Brain pericyte (primary cell): ENCODE data around the gene PRKRIP1.
"Not testable (repeated sequence)": the region's sequence is repeated elsewhere in the genome, so short reads cannot be mapped to it uniquely, and the experiment has no call there.

Experiments
- DNase-seq: peaks from one replicate; pipeline ENCODE4 v3.0.0-alpha.2; 2012; ENCODE audit warnings: low read depth, low spot score

The PRKRIP1 gene

GRCh38 chr7:102431617-102432298, 35.6 kb downstream of the PRKRIP1 start:
- no peak for DNase-seq

- DNase-seq: no peak
These were observed 36.5 kb downstream of the PRKRIP1 start for GRCh38 chr7:102432442-102433218.

GRCh38 chr7:102433219-102434038, 37.3 kb downstream of the PRKRIP1 start, which contains the start of gene ORAI2:
TSS of gene ORAI2 (plus strand) at chr7:102433575. CDS start at chr7:102438957, 5,382 bp downstream.
- DNase-seq: no peak

GRCh38 chr7:102434039-102434486, 37.9 kb downstream of the PRKRIP1 start:
- no peak for DNase-seq

GRCh38 chr7:102436118-102436517, 40.0 kb downstream of the PRKRIP1 start:
- no peak for DNase-seq

GRCh38 chr7:102439963-102440795, 44.0 kb downstream of the PRKRIP1 start:
- no peak for DNase-seq

- no peak for DNase-seq
These were observed 49.0 kb downstream of the PRKRIP1 start for GRCh38 chr7:102444961-102445673.

GRCh38 chr7:102445674-102446071, 49.5 kb downstream of the PRKRIP1 start:
- no peak for DNase-seq

GRCh38 chr7:102446387-102447156, 50.4 kb downstream of the PRKRIP1 start:
- DNase-seq: no peak

- no peak for DNase-seq
These were observed 51.1 kb downstream of the PRKRIP1 start for GRCh38 chr7:102447311-102447710.

- no peak for DNase-seq
These were observed 53.0 kb downstream of the PRKRIP1 start for GRCh38 chr7:102449136-102449535.

GRCh38 chr7:102450242-102450641, 54.1 kb downstream of the PRKRIP1 start:
- no peak for DNase-seq

GRCh38 chr7:102451371-102452054, 55.4 kb downstream of the PRKRIP1 start:
- DNase-seq: no peak

- no peak for DNase-seq
These were observed 56.3 kb downstream of the PRKRIP1 start for GRCh38 chr7:102452451-102452850.

- no peak for DNase-seq
These were observed 57.2 kb downstream of the PRKRIP1 start for GRCh38 chr7:102453319-102453718.

GRCh38 chr7:102454468-102454867, 58.3 kb downstream of the PRKRIP1 start:
- no peak for DNase-seq

GRCh38 chr7:102454932-102455331, 58.8 kb downstream of the PRKRIP1 start:
- not testable (repeated sequence) for DNase-seq

GRCh38 chr7:102455596-102455995, 59.4 kb downstream of the PRKRIP1 start:
- DNase-seq: no peak

GRCh38 chr7:102456327-102456726, 60.2 kb downstream of the PRKRIP1 start:
- DNase-seq: no peak
